Parietal lobe (tissue), 2 donors: ENCODE measurements around the gene HMGB3. TPM values are rescaled to one million over a fixed set of nuclear protein-coding genes. Genes with fewer than 3 reads are reported as not detected.

Experiments used
- small RNA-seq: library from RNA; depleted of rRNA; stranded (forward); fragments of <200 nt; gene quantifications from one replicate; pipeline ENCODE3, GENCODE V24; 2014; ENCODE audit warnings: low replicate concordance
- total RNA-seq: library from RNA; depleted of rRNA; stranded (reverse); fragments of >200 nt; gene quantifications from one replicate; pipeline ENCODE4 v1.2.3, GENCODE V29; 2014

Gene HMGB3
- total RNA-seq: 36.0 TPM

GRCh38 chrX:150982788-150983520, at the start of gene HMGB3:
Gene HMGB3, plus strand, starts transcription at chrX:150983335. Its CDS starts 2,265 bp downstream, at chrX:150985600.

Small RNAs within 50 kb of the gene (small RNA-seq; reads per million reads assigned to genes)
- gene RNA5SP525 (not detected), gene RNU6-383P (not detected), gene RPL12P50 (not detected)

Other genes starting within 250 kb of the HMGB3 start
- gene CD99L2, start 84.7 kb upstream of the HMGB3 start, total RNA-seq: 33.5 TPM
- gene GPR50, start 193.2 kb downstream of the HMGB3 start, total RNA-seq: not detected